ENCODE measurements around the gene SLC33A1. TPM values are rescaled to one million over a fixed set of nuclear protein-coding genes. Genes with fewer than 3 reads are reported as not detected.

SLC33A1 gene
- total RNA-seq, 1 experiment from 2014 or later = 65.6 TPM

GRCh38 chr3:155870945-155871745 lies 16.9 kb upstream of the SLC33A1 start:
- peaks cover 7% of the 10 kb centered on the region for H3K36me3 Mint-ChIP-seq (ENCODE audit: insufficient read depth, unreplicated experiment)
- POLR2A ChIA-PET = interaction anchor here (0.9 to 7.0 kb wide), 13 partner anchors 12 to 1305 kb away, joined by 3 to 104 read pairs (median 3); partner anchors contain the start of genes C3orf33 and SLC33A1
- intact Hi-C loops (cut with micrococcal nuclease) = loop anchor here (1.0 kb wide), 2 partner anchors 17 to 65 kb away; partner anchors contain the start of genes C3orf33 and SLC33A1
- BruUV-seq (replicated peaks) = no TSS peak
- peaks cover 26% of the 10 kb centered on the region for H3K4me1 Mint-ChIP-seq (ENCODE audit: insufficient read depth, unreplicated experiment)
- no peaks in the 10 kb centered on the region for H3K27me3 Mint-ChIP-seq (ENCODE audit: insufficient read depth, unreplicated experiment)
- H3K4me3 Mint-ChIP-seq (ENCODE audit: unreplicated experiment) = peak overlapping the region; percentile 84
- CTCF ChIA-PET = interaction anchor here (0.5 to 2.9 kb wide), 8 partner anchors 11 to 232 kb away, joined by 3 to 13 read pairs (median 4); partner anchors contain the start of gene C3orf33
- TF ChIP-seq CTCF (IDR thresholded peaks at IDR 0.05; ENCODE audit: unreplicated experiment) = no peak
- H3K9me3 Mint-ChIP-seq (ENCODE audit: unreplicated experiment) = no peaks in the 10 kb centered on the region
- peak overlapping the region; percentile 24 for H3K27ac Mint-ChIP-seq (ENCODE audit: low read depth, unreplicated experiment)
- peak; percentile 63 for DNase-seq (ENCODE audit: unreplicated experiment)

- Mint-ChIP-seq H3K36me3 (ENCODE audit: insufficient read depth, unreplicated experiment) (peaks cover 7% of the 10 kb centered on the region), H3K4me1 (ENCODE audit: insufficient read depth, unreplicated experiment) (peaks cover 18% of the 10 kb centered on the region), H3K27me3 (ENCODE audit: insufficient read depth, unreplicated experiment) (no peaks in the 10 kb centered on the region), H3K27ac (ENCODE audit: low read depth, unreplicated experiment) (peak within 1 kb of the TSS; percentile 64), H3K4me3 (ENCODE audit: unreplicated experiment) (peak within 1 kb of the TSS; percentile 84), H3K9me3 (ENCODE audit: unreplicated experiment) (no peaks in the 10 kb centered on the region)
- intact Hi-C loops (cut with micrococcal nuclease) = loop anchor here (1.0 kb wide), 2 partner anchors 16 to 64 kb away; partner anchors contain the start of genes C3orf33 and SLC33A1
- ChIA-PET POLR2A (interaction anchor here (0.6 to 7.0 kb wide), 17 partner anchors 12 to 1305 kb away, joined by 3 to 104 read pairs (median 3); partner anchors contain the start of genes C3orf33 and SLC33A1), CTCF (interaction anchor here (0.5 to 2.9 kb wide), 9 partner anchors 12 to 587 kb away, joined by 3 to 13 read pairs (median 4); partner anchors contain the start of genes C3orf33 and SLC33A1)
- BruUV-seq (replicated peaks) = no TSS peak
- DNase-seq (ENCODE audit: unreplicated experiment) = peak; percentile 93
- peak; percentile 28 for TF ChIP-seq CTCF (IDR thresholded peaks at IDR 0.05; ENCODE audit: unreplicated experiment)
Observed at GRCh38 chr3:155870133-155870944, 16.1 kb upstream of the SLC33A1 start, which contains the start of gene GMPS. GMPS (plus strand) TSS chr3:155870650; CDS start chr3:155870871, 221 bp downstream.

GRCh38 chr3:155869691-155870090 lies 15.5 kb upstream of the SLC33A1 start:
- TSS peak; percentile 91 for BruUV-seq (replicated peaks)
- no peak for DNase-seq (ENCODE audit: unreplicated experiment)
- Mint-ChIP-seq H3K4me1 (ENCODE audit: insufficient read depth, unreplicated experiment) (peaks cover 17% of the 10 kb centered on the region), H3K27ac (ENCODE audit: low read depth, unreplicated experiment) (peak overlapping the region; percentile 64), H3K36me3 (ENCODE audit: insufficient read depth, unreplicated experiment) (peaks cover 7% of the 10 kb centered on the region), H3K9me3 (ENCODE audit: unreplicated experiment) (no peaks in the 10 kb centered on the region), H3K4me3 (ENCODE audit: unreplicated experiment) (peak overlapping the region; percentile 84), H3K27me3 (ENCODE audit: insufficient read depth, unreplicated experiment) (no peaks in the 10 kb centered on the region)
- no peak for TF ChIP-seq CTCF (IDR thresholded peaks at IDR 0.05; ENCODE audit: unreplicated experiment)
- CTCF ChIA-PET = interaction anchor here (0.7 to 2.9 kb wide), 8 partner anchors 12 to 587 kb away, joined by 3 to 13 read pairs (median 4); partner anchors contain the start of genes C3orf33 and SLC33A1
- POLR2A ChIA-PET = interaction anchor here (0.6 to 7.0 kb wide), 16 partner anchors 11 to 1285 kb away, joined by 3 to 104 read pairs (median 3); partner anchors contain the start of genes C3orf33 and SLC33A1
- intact Hi-C loops (cut with micrococcal nuclease) = loop anchor here (1.0 kb wide), 2 partner anchors 15 to 63 kb away; partner anchors contain the start of genes C3orf33 and SLC33A1

Measured in MCF 10A (cell line).